ENCODE measurements around the gene RNF212B.
"Not testable (repeated sequence)": the region's sequence is repeated elsewhere in the genome, so short reads cannot be mapped to it uniquely, and the experiment has no call there.

RNF212B gene

GRCh38 chr14:23243066-23243465, 5.3 kb downstream of the RNF212B start:
- no peak for DNase-seq (ENCODE audit: low read depth)

GRCh38 chr14:23245282-23245681, 7.5 kb downstream of the RNF212B start:
- DNase-seq (ENCODE audit: low read depth) = no peak

- no peak for DNase-seq (ENCODE audit: low read depth)
Observed at GRCh38 chr14:23248601-23249000, 10.9 kb downstream of the RNF212B start.

GRCh38 chr14:23249824-23250223, 12.1 kb downstream of the RNF212B start:
- DNase-seq (ENCODE audit: low read depth) = no peak

GRCh38 chr14:23252006-23252405, 14.3 kb downstream of the RNF212B start:
- no peak for DNase-seq (ENCODE audit: low read depth)

GRCh38 chr14:23252420-23253333, 14.9 kb downstream of the RNF212B start:
- DNase-seq (ENCODE audit: low read depth) = no peak

GRCh38 chr14:23258256-23258655, 20.5 kb downstream of the RNF212B start:
- no peak for DNase-seq (ENCODE audit: low read depth)

- no peak for DNase-seq (ENCODE audit: low read depth)
Observed at GRCh38 chr14:23259426-23259825, 21.7 kb downstream of the RNF212B start.

GRCh38 chr14:23260849-23261248, 23.1 kb downstream of the RNF212B start:
- not testable (repeated sequence) for DNase-seq (ENCODE audit: low read depth)

GRCh38 chr14:23269193-23269592, 31.5 kb downstream of the RNF212B start:
- DNase-seq (ENCODE audit: low read depth) = no peak

GRCh38 chr14:23275412-23275811, 37.7 kb downstream of the RNF212B start:
- DNase-seq (ENCODE audit: low read depth) = no peak

- no peak for DNase-seq (ENCODE audit: low read depth)
Observed at GRCh38 chr14:23277189-23277588, 39.5 kb downstream of the RNF212B start.

GRCh38 chr14:23277928-23278327, 40.2 kb downstream of the RNF212B start:
- not testable (repeated sequence) for DNase-seq (ENCODE audit: low read depth)

- no peak for DNase-seq (ENCODE audit: low read depth)
Observed at GRCh38 chr14:23281247-23281646, 43.5 kb downstream of the RNF212B start.

GRCh38 chr14:23284654-23285529, 47.2 kb downstream of the RNF212B start:
- DNase-seq (ENCODE audit: low read depth) = no peak

GRCh38 chr14:23285530-23286019, 47.8 kb downstream of the RNF212B start:
- no peak for DNase-seq (ENCODE audit: low read depth)

- peak; percentile 100 for DNase-seq (ENCODE audit: low read depth)
Observed at GRCh38 chr14:23286020-23286901, 48.5 kb downstream of the RNF212B start, which contains the start of gene HOMEZ. Gene HOMEZ (minus strand): TSS chr14:23286132. CDS start chr14:23285952, 180 bp downstream.

GRCh38 chr14:23286902-23287479, 49.3 kb downstream of the RNF212B start:
- DNase-seq (ENCODE audit: low read depth) = peak; percentile 42

- peak; percentile 42 for DNase-seq (ENCODE audit: low read depth)
Observed at GRCh38 chr14:23294734-23295561, 57.2 kb downstream of the RNF212B start.

Measured in fibroblast of gingiva (primary cell).